HG02588 (cell line): ENCODE measurements around the gene SPATS1.

Experiments
- ATAC-seq: cut with Tn5 transposase; IDR thresholded peaks from one replicate; pipeline ENCODE4 v1.9.1; 2021; ENCODE audit warnings: mild to moderate bottlenecking, moderate library complexity; ENCODE audit not compliant: unreplicated experiment

The SPATS1 gene

GRCh38 chr6:44342489-44342888 lies at the start of gene SPATS1:
Gene SPATS1 (plus strand): TSS chr6:44342650. CDS start chr6:44343096, 446 bp downstream.
- no peak for ATAC-seq

GRCh38 chr6:44292661-44293365 lies 49.6 kb upstream of the SPATS1 start:
- ATAC-seq, result no peak

- ATAC-seq, result no peak
Observed at GRCh38 chr6:44294832-44295791, 47.3 kb upstream of the SPATS1 start.

- no peak for ATAC-seq
Observed at GRCh38 chr6:44297063-44298038, 45.1 kb upstream of the SPATS1 start.

- ATAC-seq, result no peak
Observed at GRCh38 chr6:44298055-44298803, 44.2 kb upstream of the SPATS1 start.

- no peak for ATAC-seq
Observed at GRCh38 chr6:44298864-44299263, 43.6 kb upstream of the SPATS1 start.

GRCh38 chr6:44300292-44300823 lies 42.1 kb upstream of the SPATS1 start:
- ATAC-seq, result no peak

GRCh38 chr6:44301106-44301505 lies 41.3 kb upstream of the SPATS1 start:
- no peak for ATAC-seq

- no peak for ATAC-seq
Observed at GRCh38 chr6:44301782-44302564, 40.5 kb upstream of the SPATS1 start.

- no peak for ATAC-seq
Observed at GRCh38 chr6:44302856-44303255, 39.6 kb upstream of the SPATS1 start.

GRCh38 chr6:44303842-44304241 lies 38.6 kb upstream of the SPATS1 start:
- ATAC-seq, result no peak

GRCh38 chr6:44304282-44305199 lies 37.9 kb upstream of the SPATS1 start:
- no peak for ATAC-seq

- ATAC-seq, result no peak
Observed at GRCh38 chr6:44305200-44305725, 37.2 kb upstream of the SPATS1 start.

GRCh38 chr6:44306710-44307109 lies 35.7 kb upstream of the SPATS1 start:
- no peak for ATAC-seq

GRCh38 chr6:44307217-44307616 lies 35.2 kb upstream of the SPATS1 start:
- ATAC-seq, result no peak

- no peak for ATAC-seq
Observed at GRCh38 chr6:44309092-44309491, 33.4 kb upstream of the SPATS1 start.

- no peak for ATAC-seq
Observed at GRCh38 chr6:44309631-44310030, 32.8 kb upstream of the SPATS1 start.

- ATAC-seq, result no peak
Observed at GRCh38 chr6:44310241-44310640, 32.2 kb upstream of the SPATS1 start.
